ENCODE results near the gene SPTB.

Gene SPTB

GRCh38 chr14:64929014-64929359 is 49.3 kb upstream of the SPTB start:
- ChIA-PET POLR2A (no interaction called here), CTCF (no interaction called here)
- no peak overlapping the region for H3K27ac ChIP-seq (ENCODE audit: extremely low read depth, low read depth, low read length)
- peaks cover 66 to 85% of the 10 kb centered on the region in 2 experiments for H3K36me3 ChIP-seq (ENCODE audit: control insufficient read depth in 2 of 2, insufficient read depth in 1 of 2, low read length in 2 of 2)
- no peaks in the 10 kb centered on the region for H3K9me3 ChIP-seq (ENCODE audit: control insufficient read depth, insufficient read depth, low read depth, low read length)
- H3K4me3 ChIP-seq (ENCODE audit: low read depth, low read length), result no peak overlapping the region
- TF ChIP-seq GLIS2 (tag by site-specific recombination; IDR thresholded peaks at IDR 0.05) (no peak), ZNF121 (tag by site-specific recombination; IDR thresholded peaks at IDR 0.05) (no peak), ZNF645 (tag by site-specific recombination; IDR thresholded peaks at IDR 0.05) (no peak), ZNF660 (tag by site-specific recombination; IDR thresholded peaks at IDR 0.05) (no peak), ZBTB21 (tag by site-specific recombination; IDR thresholded peaks at IDR 0.05) (no peak), ZNF664 (tag by site-specific recombination; IDR thresholded peaks at IDR 0.05) (no peak), ZSCAN16 (tag by site-specific recombination; IDR thresholded peaks at IDR 0.05) (no peak), ZNF24 (tag by site-specific recombination; IDR thresholded peaks at IDR 0.05) (no peak), ZNF837 (tag by site-specific recombination; IDR thresholded peaks at IDR 0.05) (no peak), KLF10 (tag by site-specific recombination; IDR thresholded peaks at IDR 0.05) (no peak), EGR2 (tag by site-specific recombination; IDR thresholded peaks at IDR 0.05; ENCODE audit: low read depth) (no peak), BCL6B (tag by site-specific recombination; IDR thresholded peaks at IDR 0.05) (no peak), ZFP37 (tag by site-specific recombination; IDR thresholded peaks at IDR 0.05) (no peak), HIC1 (tag by site-specific recombination; IDR thresholded peaks at IDR 0.05) (no peak), SP7 (tag by site-specific recombination; IDR thresholded peaks at IDR 0.05) (no peak), SCRT1 (tag by site-specific recombination; IDR thresholded peaks at IDR 0.05; ENCODE audit: borderline replicate concordance) (no peak), ZNF747 (tag by site-specific recombination; IDR thresholded peaks at IDR 0.05) (no peak), ZBTB1 (tag by site-specific recombination; IDR thresholded peaks at IDR 0.05) (no peak), ZNF571 (tag by site-specific recombination; IDR thresholded peaks at IDR 0.05) (no peak)
- H3K4me1 ChIP-seq (ENCODE audit: control insufficient read depth, insufficient read depth, low read length), result no peaks in the 10 kb centered on the region

- POLR2A ChIA-PET, result interaction anchor here (1.0 to 1.9 kb wide), 2 partner anchors 8 to 58 kb away, joined by 3 to 8 read pairs; partner anchors contain the start of gene FNTB
- Histone ChIP-seq H3K27ac (ENCODE audit: extremely low read depth, low read depth, low read length) (no peak overlapping the region), H3K4me1 (ENCODE audit: control insufficient read depth, insufficient read depth, low read length) (no peaks in the 10 kb centered on the region), H3K36me3 (ENCODE audit: control insufficient read depth in 2 of 2, insufficient read depth in 1 of 2, low read length in 2 of 2) (peaks cover 60 to 82% of the 10 kb centered on the region in 2 experiments), H3K9me3 (ENCODE audit: control insufficient read depth, insufficient read depth, low read depth, low read length) (no peaks in the 10 kb centered on the region), H3K4me3 (ENCODE audit: low read depth, low read length) (no peak overlapping the region)
- CTCF ChIA-PET, result interaction anchor here (0.7 to 1.0 kb wide), 2 partner anchors 9 to 11 kb away, joined by 3 read pairs; no protein-coding TSS in a partner anchor
- TF ChIP-seq ZSCAN5A (tag by site-specific recombination; IDR thresholded peaks at IDR 0.05) (no peak), PRDM4 (tag by site-specific recombination; IDR thresholded peaks at IDR 0.05) (no peak), ZNF133 (tag by site-specific recombination; IDR thresholded peaks at IDR 0.05) (no peak), ZXDB (tag by site-specific recombination; IDR thresholded peaks at IDR 0.05) (no peak), ZNF777 (tag by site-specific recombination; IDR thresholded peaks at IDR 0.05; ENCODE audit: borderline replicate concordance) (no peak), ZEB2 (tag by site-specific recombination; IDR thresholded peaks at IDR 0.05) (no peak), ZNF394 (tag by site-specific recombination; IDR thresholded peaks at IDR 0.05; ENCODE audit: borderline replicate concordance) (no peak), ZNF664 (tag by site-specific recombination; IDR thresholded peaks at IDR 0.05) (no peak)
These were observed 48.7 kb upstream of the SPTB start for GRCh38 chr14:64928239-64929013.

Data from HEK293 (cell line).